ENCODE data around the gene AOC1.
"Not testable (repeated sequence)": the region's sequence is repeated elsewhere in the genome, so short reads cannot be mapped to it uniquely, and the experiment has no call there.

Gene AOC1, protein sequence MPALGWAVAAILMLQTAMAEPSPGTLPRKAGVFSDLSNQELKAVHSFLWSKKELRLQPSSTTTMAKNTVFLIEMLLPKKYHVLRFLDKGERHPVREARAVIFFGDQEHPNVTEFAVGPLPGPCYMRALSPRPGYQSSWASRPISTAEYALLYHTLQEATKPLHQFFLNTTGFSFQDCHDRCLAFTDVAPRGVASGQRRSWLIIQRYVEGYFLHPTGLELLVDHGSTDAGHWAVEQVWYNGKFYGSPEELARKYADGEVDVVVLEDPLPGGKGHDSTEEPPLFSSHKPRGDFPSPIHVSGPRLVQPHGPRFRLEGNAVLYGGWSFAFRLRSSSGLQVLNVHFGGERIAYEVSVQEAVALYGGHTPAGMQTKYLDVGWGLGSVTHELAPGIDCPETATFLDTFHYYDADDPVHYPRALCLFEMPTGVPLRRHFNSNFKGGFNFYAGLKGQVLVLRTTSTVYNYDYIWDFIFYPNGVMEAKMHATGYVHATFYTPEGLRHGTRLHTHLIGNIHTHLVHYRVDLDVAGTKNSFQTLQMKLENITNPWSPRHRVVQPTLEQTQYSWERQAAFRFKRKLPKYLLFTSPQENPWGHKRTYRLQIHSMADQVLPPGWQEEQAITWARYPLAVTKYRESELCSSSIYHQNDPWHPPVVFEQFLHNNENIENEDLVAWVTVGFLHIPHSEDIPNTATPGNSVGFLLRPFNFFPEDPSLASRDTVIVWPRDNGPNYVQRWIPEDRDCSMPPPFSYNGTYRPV

DNA sequence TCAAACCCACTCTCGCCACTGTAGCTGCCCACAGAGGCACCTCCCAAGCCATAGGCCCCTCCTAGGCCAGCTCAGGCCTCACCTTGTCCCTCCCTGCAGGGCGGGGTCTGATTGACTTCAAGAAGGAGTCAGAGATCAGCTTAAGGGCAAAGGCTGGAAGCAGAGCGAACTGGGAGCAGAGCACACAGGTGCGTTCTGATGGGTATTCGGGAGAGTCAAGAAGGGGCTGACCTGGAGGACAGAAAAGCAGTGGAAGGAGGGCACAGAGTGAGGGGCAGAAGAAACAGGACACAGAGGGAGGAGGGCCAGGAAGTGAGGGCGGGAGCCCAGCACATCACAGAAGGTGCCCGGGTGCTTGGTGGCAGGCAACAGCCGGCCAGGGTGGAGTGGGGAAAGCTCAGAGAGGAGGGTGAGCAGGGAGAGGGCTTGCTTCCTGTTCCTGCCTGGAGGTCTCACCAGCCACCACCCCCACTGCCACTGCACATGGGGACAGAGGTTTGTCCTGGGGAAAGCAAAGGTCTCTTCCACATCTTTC, at the start of gene AOC1:
Gene AOC1 (plus strand): TSS at position 147 of the 535 bp plus-strand sequence. CDS start 3,954 bp downstream, outside the sequence.
- no peak within 1 kb of the TSS for H3K9ac ChIP-seq (ENCODE audit: low read length)
- H3K27me3 ChIP-seq (ENCODE audit: control insufficient read depth, insufficient read depth, low read length), result peaks cover 22% of the 10 kb centered on the region
- no peaks in the 10 kb centered on the region for H3K4me1 ChIP-seq (ENCODE audit: control insufficient read depth, insufficient read depth, low read length)
- no peaks in the 10 kb centered on the region for H3K9me3 ChIP-seq (ENCODE audit: control insufficient read depth, insufficient read depth, low read depth, low read length)
- no peaks in the 10 kb centered on the region for H3K36me3 ChIP-seq (ENCODE audit: control insufficient read depth, insufficient read depth, low read length)
- no peak within 1 kb of the TSS for H3K4me3 ChIP-seq (ENCODE audit: low read depth, low read length)
- no peak within 1 kb of the TSS for H3K27ac ChIP-seq (ENCODE audit: low read depth, low read length)

DNA sequence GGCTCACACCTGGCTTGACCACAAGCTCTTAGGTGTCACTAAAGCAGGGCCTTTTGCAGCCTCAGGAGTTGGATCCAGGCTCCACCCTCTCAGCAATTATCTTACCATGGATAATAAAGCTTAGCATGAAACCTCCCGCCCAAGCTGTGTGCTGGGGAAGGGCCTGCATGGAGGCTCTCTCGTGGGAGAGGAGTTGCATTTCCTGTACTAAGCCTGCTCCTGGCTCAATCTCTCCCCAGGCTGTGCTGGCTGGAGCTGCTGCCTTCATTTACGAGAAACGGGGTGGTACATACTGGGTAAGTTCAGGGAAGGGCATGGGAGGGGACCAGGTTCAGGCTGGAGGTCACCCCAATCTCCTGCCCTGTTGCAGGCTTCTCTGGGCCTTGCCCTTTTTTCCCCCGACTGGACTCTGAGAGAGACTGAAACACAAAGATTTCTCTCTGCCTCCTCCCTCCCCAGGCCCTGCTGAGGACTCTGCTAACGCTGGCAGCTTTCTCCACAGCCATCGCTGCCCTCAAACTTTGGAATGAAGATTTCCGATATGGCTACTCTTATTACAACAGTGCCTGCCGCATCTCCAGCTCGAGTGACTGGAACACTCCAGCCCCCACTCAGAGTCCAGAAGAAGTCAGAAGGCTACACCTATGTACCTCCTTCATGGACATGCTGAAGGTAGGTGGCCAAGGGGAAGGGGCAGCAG, 49.0 kb upstream of the AOC1 start:
- no peak overlapping the region for H3K9ac ChIP-seq (ENCODE audit: low read length)
- no peak overlapping the region for H3K4me3 ChIP-seq (ENCODE audit: low read depth, low read length)
- no peak overlapping the region for H3K27ac ChIP-seq (ENCODE audit: low read depth, low read length)
- peaks cover 75% of the 10 kb centered on the region for H3K27me3 ChIP-seq (ENCODE audit: control insufficient read depth, insufficient read depth, low read length)
- peaks cover 2% of the 10 kb centered on the region; the same call in 1 of the 2 replicates for H3K4me1 ChIP-seq (ENCODE audit: control insufficient read depth, insufficient read depth, low read length)
- H3K9me3 ChIP-seq (ENCODE audit: control insufficient read depth, insufficient read depth, low read depth, low read length), result peaks cover 9% of the 10 kb centered on the region; the same call in 1 of the 2 replicates
- no peaks in the 10 kb centered on the region for H3K36me3 ChIP-seq (ENCODE audit: control insufficient read depth, insufficient read depth, low read length)

DNA sequence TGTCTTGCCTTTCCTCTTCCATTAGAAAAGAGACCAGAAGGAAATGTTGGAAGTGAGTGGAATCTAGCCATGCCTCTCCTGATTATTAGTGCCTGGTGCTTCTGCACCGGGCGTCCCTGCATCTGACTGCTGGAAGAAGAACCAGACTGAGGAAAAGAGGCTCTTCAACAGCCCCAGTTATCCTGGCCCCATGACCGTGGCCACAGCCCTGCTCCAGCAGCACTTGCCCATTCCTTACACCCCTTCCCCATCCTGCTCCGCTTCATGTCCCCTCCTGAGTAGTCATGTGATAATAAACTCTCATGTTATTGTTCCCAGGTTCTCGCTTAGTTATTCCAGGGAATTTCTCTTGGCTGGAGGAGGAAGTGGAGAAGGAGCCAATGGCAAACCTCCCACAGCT, 47.5 kb upstream of the AOC1 start:
- Histone ChIP-seq H3K4me3 (ENCODE audit: low read depth, low read length) (no peak overlapping the region), H3K9me3 (ENCODE audit: control insufficient read depth, insufficient read depth, low read depth, low read length) (peaks cover 9% of the 10 kb centered on the region; the same call in 1 of the 2 replicates), H3K27me3 (ENCODE audit: control insufficient read depth, insufficient read depth, low read length) (peaks cover 60% of the 10 kb centered on the region), H3K27ac (ENCODE audit: low read depth, low read length) (no peak overlapping the region), H3K9ac (ENCODE audit: low read length) (no peak overlapping the region), H3K4me1 (ENCODE audit: control insufficient read depth, insufficient read depth, low read length) (peaks cover 2% of the 10 kb centered on the region; the same call in 1 of the 2 replicates), H3K36me3 (ENCODE audit: control insufficient read depth, insufficient read depth, low read length) (no peaks in the 10 kb centered on the region)

DNA sequence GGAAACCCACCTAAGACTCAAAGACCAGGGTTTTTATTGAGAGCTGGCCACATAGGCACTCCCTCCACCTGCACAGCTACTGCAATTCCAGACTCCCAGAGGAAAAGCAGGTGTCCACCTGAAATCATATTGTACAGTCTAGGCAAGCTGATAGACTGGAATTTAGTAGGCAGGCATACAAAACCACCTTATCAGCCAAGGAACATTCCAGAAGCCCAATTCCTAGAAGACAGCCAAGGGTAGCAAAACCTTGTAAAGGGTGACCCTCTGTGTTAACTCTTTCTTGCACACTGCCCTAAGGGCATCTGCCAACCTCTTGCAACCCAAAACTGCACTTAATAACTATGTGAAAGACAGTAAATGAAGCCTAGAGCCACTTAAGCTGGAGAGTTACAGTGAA, 46.5 kb upstream of the AOC1 start:
- no peak overlapping the region for H3K9ac ChIP-seq (ENCODE audit: low read length)
- H3K36me3 ChIP-seq (ENCODE audit: control insufficient read depth, insufficient read depth, low read length), result no peaks in the 10 kb centered on the region
- H3K4me3 ChIP-seq (ENCODE audit: low read depth, low read length), result no peak overlapping the region
- no peak overlapping the region for H3K27ac ChIP-seq (ENCODE audit: low read depth, low read length)
- H3K27me3 ChIP-seq (ENCODE audit: control insufficient read depth, insufficient read depth, low read length), result peaks cover 49% of the 10 kb centered on the region
- H3K9me3 ChIP-seq (ENCODE audit: control insufficient read depth, insufficient read depth, low read depth, low read length), result peaks cover 9% of the 10 kb centered on the region; the same call in 1 of the 2 replicates
- no peaks in the 10 kb centered on the region for H3K4me1 ChIP-seq (ENCODE audit: control insufficient read depth, insufficient read depth, low read length)

DNA sequence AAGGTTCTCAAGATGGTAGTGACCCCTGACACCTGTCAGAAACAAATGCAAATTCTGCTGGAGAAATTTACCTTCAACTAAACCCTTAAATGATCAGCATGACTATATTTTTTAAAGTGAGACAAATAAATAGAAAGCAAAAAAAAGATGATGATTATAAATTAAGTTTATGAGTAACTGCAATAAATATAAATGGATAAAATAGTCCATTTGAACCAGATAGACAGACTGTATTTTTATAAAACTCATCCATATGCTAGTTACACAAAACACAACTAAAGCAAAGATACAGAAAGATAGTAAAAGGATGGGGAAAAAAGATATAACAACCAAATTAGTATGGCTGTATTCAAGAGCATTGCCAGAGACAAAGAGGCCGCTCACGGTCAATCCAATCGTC, 45.9 kb upstream of the AOC1 start:
- Histone ChIP-seq H3K27me3 (ENCODE audit: control insufficient read depth, insufficient read depth, low read length) (peaks cover 43% of the 10 kb centered on the region), H3K4me1 (ENCODE audit: control insufficient read depth, insufficient read depth, low read length) (no peaks in the 10 kb centered on the region), H3K4me3 (ENCODE audit: low read depth, low read length) (no peak overlapping the region), H3K36me3 (ENCODE audit: control insufficient read depth, insufficient read depth, low read length) (no peaks in the 10 kb centered on the region), H3K9ac (ENCODE audit: low read length) (no peak overlapping the region), H3K9me3 (ENCODE audit: control insufficient read depth, insufficient read depth, low read depth, low read length) (peaks cover 9% of the 10 kb centered on the region; the same call in 1 of the 2 replicates), H3K27ac (ENCODE audit: low read depth, low read length) (no peak overlapping the region)

DNA sequence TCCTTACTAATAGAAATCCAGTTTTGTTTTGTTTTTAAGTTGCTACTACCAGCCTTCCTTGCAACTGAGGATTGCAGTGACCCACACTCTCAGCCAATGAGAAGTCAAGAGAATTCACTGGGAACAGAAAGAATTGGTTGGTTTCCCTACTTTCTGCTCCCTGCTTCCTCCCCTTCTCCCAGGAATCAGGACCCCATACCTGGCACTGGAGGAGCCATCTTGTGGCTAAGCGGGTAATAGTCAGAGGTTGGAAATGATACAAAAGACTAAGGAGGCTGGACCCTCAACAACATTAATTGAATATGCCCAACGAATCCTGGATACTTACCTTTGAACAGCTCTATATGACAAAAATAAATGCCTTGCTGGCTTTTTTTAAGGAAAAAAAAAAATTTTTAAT, 45.5 kb upstream of the AOC1 start:
- H3K9ac ChIP-seq (ENCODE audit: low read length), result no peak overlapping the region
- peaks cover 9% of the 10 kb centered on the region; the same call in 1 of the 2 replicates for H3K9me3 ChIP-seq (ENCODE audit: control insufficient read depth, insufficient read depth, low read depth, low read length)
- no peak overlapping the region for H3K4me3 ChIP-seq (ENCODE audit: low read depth, low read length)
- H3K27me3 ChIP-seq (ENCODE audit: control insufficient read depth, insufficient read depth, low read length), result peaks cover 39% of the 10 kb centered on the region
- no peaks in the 10 kb centered on the region for H3K36me3 ChIP-seq (ENCODE audit: control insufficient read depth, insufficient read depth, low read length)
- H3K27ac ChIP-seq (ENCODE audit: low read depth, low read length), result no peak overlapping the region
- H3K4me1 ChIP-seq (ENCODE audit: control insufficient read depth, insufficient read depth, low read length), result no peaks in the 10 kb centered on the region

DNA sequence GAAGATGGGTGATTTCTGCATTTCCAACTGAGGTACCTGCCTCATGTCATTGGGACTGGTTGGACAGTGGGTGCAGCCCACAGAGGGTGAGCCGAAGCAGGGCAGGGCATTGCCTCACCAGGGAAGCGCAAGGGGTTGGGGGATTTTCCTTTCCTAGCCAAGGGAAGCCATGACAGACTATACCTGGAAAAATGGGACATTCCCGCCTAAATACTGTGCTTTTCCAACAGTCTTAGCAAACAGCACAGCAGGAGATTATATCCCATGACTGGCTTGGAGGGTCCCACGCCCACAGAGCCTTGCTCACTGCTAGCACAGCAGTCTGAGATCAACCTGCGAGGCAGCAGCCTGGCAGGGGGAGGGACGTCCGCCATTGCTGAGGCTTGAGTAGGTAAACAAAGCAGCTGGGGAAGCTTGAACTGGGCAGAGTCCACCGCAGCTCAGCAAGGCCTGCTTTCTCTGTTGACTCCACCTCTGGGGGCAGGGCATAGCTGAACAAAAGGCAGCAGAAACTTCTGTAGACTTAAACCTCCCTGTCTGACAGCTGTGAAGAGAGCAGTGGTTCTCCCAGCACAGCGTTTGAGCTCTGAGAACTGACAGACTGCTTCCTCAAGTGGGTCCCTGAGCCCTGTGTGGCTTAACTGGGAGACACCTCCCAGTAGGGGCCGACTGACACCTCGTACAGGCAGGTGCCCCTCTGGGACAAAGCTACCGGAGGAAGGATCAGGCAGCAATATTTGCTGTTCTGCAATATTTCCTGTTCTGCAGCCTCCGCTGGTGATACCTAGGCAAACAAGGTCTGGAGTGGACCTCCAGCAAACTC, 44.5 kb upstream of the AOC1 start:
- not testable (repeated sequence) for H3K9ac ChIP-seq (ENCODE audit: low read length); H3K36me3 ChIP-seq (ENCODE audit: control insufficient read depth, insufficient read depth, low read length); H3K4me3 ChIP-seq (ENCODE audit: low read depth, low read length); H3K27ac ChIP-seq (ENCODE audit: low read depth, low read length); H3K9me3 ChIP-seq (ENCODE audit: control insufficient read depth, insufficient read depth, low read depth, low read length); H3K4me1 ChIP-seq (ENCODE audit: control insufficient read depth, insufficient read depth, low read length)
- H3K27me3 ChIP-seq (ENCODE audit: control insufficient read depth, insufficient read depth, low read length), result peaks cover 30% of the 10 kb centered on the region

DNA sequence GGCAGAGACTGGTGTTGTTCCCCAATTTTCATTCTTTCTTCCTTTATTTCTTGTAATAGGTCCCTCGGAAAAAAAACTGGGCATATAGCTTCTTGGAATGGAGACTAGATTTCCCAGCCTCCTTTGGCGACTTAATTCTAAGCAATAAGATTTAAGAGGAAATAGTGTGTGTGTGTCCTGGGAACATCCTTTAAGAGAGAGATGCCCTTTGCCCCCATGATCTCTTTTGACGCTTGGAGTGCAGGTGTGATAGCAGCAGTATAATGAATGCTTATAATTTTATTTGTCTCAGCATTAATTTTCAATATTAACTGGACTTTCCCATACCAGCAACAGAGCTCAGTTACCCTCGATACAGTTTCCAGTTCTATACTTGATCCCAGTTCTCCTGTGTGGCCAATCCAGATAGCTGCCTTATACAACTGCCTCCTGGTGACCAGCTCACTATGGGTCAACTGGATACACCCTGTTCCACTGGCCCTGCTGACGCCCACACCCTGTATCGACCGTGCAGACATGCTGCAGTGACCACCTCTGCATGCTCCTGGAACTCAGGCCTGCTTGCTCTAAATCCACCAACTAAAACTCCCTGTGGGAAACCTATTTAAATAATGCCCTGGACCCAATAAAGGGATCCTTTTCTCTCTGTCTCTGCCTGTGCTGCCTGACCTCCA, 37.9 kb upstream of the AOC1 start:
- Histone ChIP-seq H3K27ac (ENCODE audit: low read depth, low read length) (no peak overlapping the region), H3K4me1 (ENCODE audit: control insufficient read depth, insufficient read depth, low read length) (0 out of 2 replicates have a peak, but pooled peaks cover 4% of the 10 kb centered on the region), H3K4me3 (ENCODE audit: low read depth, low read length) (no peak overlapping the region), H3K36me3 (ENCODE audit: control insufficient read depth, insufficient read depth, low read length) (no peaks in the 10 kb centered on the region), H3K9ac (ENCODE audit: low read length) (no peak overlapping the region), H3K9me3 (ENCODE audit: control insufficient read depth, insufficient read depth, low read depth, low read length) (0 out of 2 replicates have a peak, but pooled peaks cover 5% of the 10 kb centered on the region), H3K27me3 (ENCODE audit: control insufficient read depth, insufficient read depth, low read length) (no peaks in the 10 kb centered on the region)

DNA sequence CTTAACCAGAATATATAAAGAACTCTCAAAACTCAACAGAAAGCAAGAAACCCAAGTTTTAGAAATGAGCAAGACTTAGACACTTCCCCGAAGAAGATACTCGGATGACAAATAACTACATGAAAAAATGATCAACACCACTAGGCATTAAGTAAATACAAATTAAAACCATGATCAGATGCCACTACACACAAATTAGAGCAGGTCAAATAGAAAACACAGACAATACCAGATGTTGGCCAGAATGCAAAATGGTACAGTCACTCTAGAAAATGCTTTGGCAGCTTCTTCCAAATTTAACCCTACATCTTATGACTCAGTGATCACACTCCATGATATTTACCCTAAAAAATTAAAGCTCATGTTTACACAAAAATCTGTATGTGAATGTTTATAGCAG, 33.3 kb upstream of the AOC1 start:
- Histone ChIP-seq H3K9me3 (ENCODE audit: control insufficient read depth, insufficient read depth, low read depth, low read length) (0 out of 2 replicates have a peak, but pooled peaks cover 7% of the 10 kb centered on the region), H3K9ac (ENCODE audit: low read length) (no peak overlapping the region), H3K36me3 (ENCODE audit: control insufficient read depth, insufficient read depth, low read length) (no peaks in the 10 kb centered on the region), H3K4me3 (ENCODE audit: low read depth, low read length) (no peak overlapping the region), H3K4me1 (ENCODE audit: control insufficient read depth, insufficient read depth, low read length) (0 out of 2 replicates have a peak, but pooled peaks cover 4% of the 10 kb centered on the region), H3K27me3 (ENCODE audit: control insufficient read depth, insufficient read depth, low read length) (no peaks in the 10 kb centered on the region), H3K27ac (ENCODE audit: low read depth, low read length) (no peak overlapping the region)
